MM.1S (cell line): ENCODE measurements around the gene RUSF1.

ENCODE experiments used
- EZH2 ChIP-seq: fragments of 300-600 bp; sonication (generic); optimal IDR thresholded peaks from 2 replicates; pipeline ENCODE3; 2017; ENCODE audit warnings: low read depth, mild to moderate bottlenecking, antibody characterized with exemption, low read length, mixed read lengths
- TF ChIP-seq, protein P1 (sequence below): fragments of 300-600 bp; sonication (generic); IDR thresholded peaks from 2 replicates; pipeline ENCODE4 v1.5.1; 2016; ENCODE audit warnings: antibody characterized with exemption, low read length, mixed read lengths

DNA sequence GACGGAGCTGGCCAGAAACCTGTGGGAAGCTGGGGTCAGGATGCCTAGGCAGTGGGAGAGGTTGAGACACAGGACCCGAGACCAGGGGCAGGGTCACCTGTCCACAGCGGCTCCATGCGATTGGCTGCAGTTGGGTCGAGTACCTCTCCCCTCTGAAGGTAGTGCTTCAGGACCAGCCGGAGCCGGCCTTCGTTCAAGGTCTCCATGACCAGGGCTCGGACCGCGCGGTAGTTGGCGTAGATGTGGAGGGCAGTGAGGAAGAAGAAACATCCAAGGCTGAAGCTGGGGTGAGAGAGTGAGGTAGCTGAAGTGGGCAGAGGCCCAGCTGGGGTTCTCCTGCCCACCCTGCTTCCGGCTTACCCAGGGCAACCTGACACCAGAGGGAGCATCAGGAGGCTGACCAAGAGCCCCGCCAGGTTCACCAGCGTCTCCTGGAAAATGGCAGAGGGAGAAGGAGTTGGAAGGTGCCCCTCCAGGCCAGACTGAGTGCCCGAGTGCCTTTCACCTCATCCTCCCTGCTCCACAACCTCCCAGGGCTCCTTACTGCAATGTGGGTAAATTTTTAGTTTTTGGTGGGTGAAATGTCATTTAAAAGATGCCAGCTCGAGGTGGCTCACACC is 14.6 kb downstream of the RUSF1 start:
- TF ChIP-seq, protein P1, sequence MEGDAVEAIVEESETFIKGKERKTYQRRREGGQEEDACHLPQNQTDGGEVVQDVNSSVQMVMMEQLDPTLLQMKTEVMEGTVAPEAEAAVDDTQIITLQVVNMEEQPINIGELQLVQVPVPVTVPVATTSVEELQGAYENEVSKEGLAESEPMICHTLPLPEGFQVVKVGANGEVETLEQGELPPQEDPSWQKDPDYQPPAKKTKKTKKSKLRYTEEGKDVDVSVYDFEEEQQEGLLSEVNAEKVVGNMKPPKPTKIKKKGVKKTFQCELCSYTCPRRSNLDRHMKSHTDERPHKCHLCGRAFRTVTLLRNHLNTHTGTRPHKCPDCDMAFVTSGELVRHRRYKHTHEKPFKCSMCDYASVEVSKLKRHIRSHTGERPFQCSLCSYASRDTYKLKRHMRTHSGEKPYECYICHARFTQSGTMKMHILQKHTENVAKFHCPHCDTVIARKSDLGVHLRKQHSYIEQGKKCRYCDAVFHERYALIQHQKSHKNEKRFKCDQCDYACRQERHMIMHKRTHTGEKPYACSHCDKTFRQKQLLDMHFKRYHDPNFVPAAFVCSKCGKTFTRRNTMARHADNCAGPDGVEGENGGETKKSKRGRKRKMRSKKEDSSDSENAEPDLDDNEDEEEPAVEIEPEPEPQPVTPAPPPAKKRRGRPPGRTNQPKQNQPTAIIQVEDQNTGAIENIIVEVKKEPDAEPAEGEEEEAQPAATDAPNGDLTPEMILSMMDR = no peak
- no peak for TF ChIP-seq EZH2
